Subcutaneous abdominal adipose tissue (tissue), 5 donors: Measurements from ENCODE around the gene FGD5.

Source experiments
- H3K27ac ChIP-seq: one replicate; pipeline ENCODE4 v1.7.0; 2013; ENCODE audit warnings: low read depth, mild to moderate bottlenecking, inconsistent platforms, low read length, moderate library complexity
- H3K27me3 ChIP-seq, 5 donors: one replicate each; pipeline ENCODE4 v1.7.0; 2013; ENCODE audit warnings: low read length in 5 of 5, inconsistent platforms in 1 of 5; ENCODE audit not compliant: control insufficient read depth in 5 of 5, insufficient read depth in 4 of 5
- H3K36me3 ChIP-seq, 5 donors: one replicate each; pipeline ENCODE4 v1.7.0; 2013; ENCODE audit warnings: low read length in 5 of 5; ENCODE audit not compliant: control insufficient read depth in 5 of 5, insufficient read depth in 5 of 5
- H3K4me1 ChIP-seq, 5 donors: one replicate each; pipeline ENCODE4 v1.7.0; 2013; ENCODE audit warnings: low read length in 5 of 5, mild to moderate bottlenecking in 3 of 5, moderate library complexity in 1 of 5; ENCODE audit not compliant: control insufficient read depth in 5 of 5, insufficient read depth in 5 of 5
- H3K4me3 ChIP-seq, 5 donors: one replicate each; pipeline ENCODE4 v1.7.0; 2013; ENCODE audit warnings: low read length in 5 of 5, low read depth in 1 of 5
- H3K9ac ChIP-seq, 5 donors: one replicate each; pipeline ENCODE4 v1.7.0; 2013; ENCODE audit warnings: low read length in 5 of 5, mild to moderate bottlenecking in 4 of 5, moderate library complexity in 3 of 5
- H3K9me3 ChIP-seq, 5 donors: one replicate each; pipeline ENCODE4 v1.7.0; 2013; ENCODE audit warnings: low read length in 5 of 5; ENCODE audit not compliant: control insufficient read depth in 5 of 5
- donor health status: healthy.
- donor health status: healthy.
- donor health status: healthy.
- donor health status: healthy.
- donor health status: healthy.

The FGD5 gene

GRCh38 chr3:14918356-14918860 lies 99.6 kb downstream of the FGD5 start:
- Histone ChIP-seq H3K27me3 (peaks cover 0 to 4% (median 3%) of the 10 kb centered on the region in 5 donors), H3K36me3 (peaks cover 0 to 74% (median 62%) of the 10 kb centered on the region in 5 donors), H3K9me3 (no peaks in the 10 kb centered on the region), H3K9ac (no peak overlapping the region), H3K4me1 (peaks cover 2 to 9% (median 6%) of the 10 kb centered on the region in 5 donors), H3K4me3 (no peak overlapping the region), H3K27ac (no peak overlapping the region)

GRCh38 chr3:14920536-14920935 lies 101.8 kb downstream of the FGD5 start:
- Histone ChIP-seq H3K9ac (no peak overlapping the region), H3K27me3 (no peaks in the 10 kb centered on the region), H3K4me1 (peaks cover 0 to 9% (median 6%) of the 10 kb centered on the region in 5 donors), H3K27ac (no peak overlapping the region), H3K9me3 (no peaks in the 10 kb centered on the region), H3K4me3 (no peak overlapping the region), H3K36me3 (peaks cover 0 to 69% (median 63%) of the 10 kb centered on the region in 5 donors)

- no peaks in the 10 kb centered on the region for H3K27me3 ChIP-seq
- H3K9me3 ChIP-seq, result no peaks in the 10 kb centered on the region
- no peak overlapping the region for H3K9ac ChIP-seq
- peaks cover 0 to 70% (median 65%) of the 10 kb centered on the region in 5 donors for H3K36me3 ChIP-seq
- H3K4me1 ChIP-seq, result peaks cover 0 to 9% (median 6%) of the 10 kb centered on the region in 5 donors
- no peak overlapping the region for H3K4me3 ChIP-seq
- no peak overlapping the region for H3K27ac ChIP-seq
Measured at GRCh38 chr3:14921034-14921616, 102.4 kb downstream of the FGD5 start.

GRCh38 chr3:14921811-14922705 lies 103.3 kb downstream of the FGD5 start:
- no peak overlapping the region for H3K4me3 ChIP-seq
- no peaks in the 10 kb centered on the region for H3K9me3 ChIP-seq
- no peaks in the 10 kb centered on the region for H3K27me3 ChIP-seq
- H3K9ac ChIP-seq, result no peak overlapping the region
- peaks cover 0 to 72% (median 67%) of the 10 kb centered on the region in 5 donors for H3K36me3 ChIP-seq
- H3K27ac ChIP-seq, result no peak overlapping the region
- peaks cover 0 to 9% (median 6%) of the 10 kb centered on the region in 5 donors for H3K4me1 ChIP-seq

- Histone ChIP-seq H3K36me3 (peaks cover 0 to 68% (median 61%) of the 10 kb centered on the region in 5 donors), H3K9me3 (no peaks in the 10 kb centered on the region), H3K27ac (no peak overlapping the region), H3K4me1 (peaks cover 0 to 9% (median 6%) of the 10 kb centered on the region in 5 donors), H3K9ac (no peak overlapping the region), H3K27me3 (no peaks in the 10 kb centered on the region), H3K4me3 (no peak overlapping the region)
Measured at GRCh38 chr3:14922863-14923262, 104.1 kb downstream of the FGD5 start.

- Histone ChIP-seq H3K9ac (no peak overlapping the region), H3K4me3 (no peak overlapping the region), H3K9me3 (no peaks in the 10 kb centered on the region), H3K4me1 (peaks cover 0 to 9% (median 6%) of the 10 kb centered on the region in 5 donors), H3K27me3 (no peaks in the 10 kb centered on the region), H3K27ac (no peak overlapping the region), H3K36me3 (peaks cover 0 to 63% (median 54%) of the 10 kb centered on the region in 5 donors)
Measured at GRCh38 chr3:14923476-14923875, 104.7 kb downstream of the FGD5 start.

- H3K27ac ChIP-seq, result no peak overlapping the region
- H3K27me3 ChIP-seq, result no peaks in the 10 kb centered on the region
- H3K4me3 ChIP-seq, result no peak overlapping the region
- H3K4me1 ChIP-seq, result peaks cover 0 to 7% (median 4%) of the 10 kb centered on the region in 5 donors
- peaks cover 0 to 61% (median 49%) of the 10 kb centered on the region in 5 donors for H3K36me3 ChIP-seq
- no peaks in the 10 kb centered on the region for H3K9me3 ChIP-seq
- H3K9ac ChIP-seq, result no peak overlapping the region
Measured at GRCh38 chr3:14925729-14926591, 107.2 kb downstream of the FGD5 start.

- peaks cover 0 to under 1% (median 0%) of the 10 kb centered on the region in 5 donors for H3K4me1 ChIP-seq
- H3K4me3 ChIP-seq, result no peak overlapping the region
- no peak overlapping the region for H3K27ac ChIP-seq
- no peaks in the 10 kb centered on the region for H3K9me3 ChIP-seq
- peaks cover 0 to 60% (median 46%) of the 10 kb centered on the region in 5 donors for H3K36me3 ChIP-seq
- no peak overlapping the region for H3K9ac ChIP-seq
- H3K27me3 ChIP-seq, result no peaks in the 10 kb centered on the region
Measured at GRCh38 chr3:14926592-14926991, 107.8 kb downstream of the FGD5 start.

- H3K27ac ChIP-seq, result no peak overlapping the region
- no peaks in the 10 kb centered on the region for H3K4me1 ChIP-seq
- no peak overlapping the region for H3K4me3 ChIP-seq
- H3K27me3 ChIP-seq, result no peaks in the 10 kb centered on the region
- H3K9me3 ChIP-seq, result no peaks in the 10 kb centered on the region
- H3K36me3 ChIP-seq, result peaks cover 0 to 54% (median 44%) of the 10 kb centered on the region in 5 donors
- no peak overlapping the region for H3K9ac ChIP-seq
Measured at GRCh38 chr3:14927308-14927707, 108.5 kb downstream of the FGD5 start.
